GM12875 (cell line): ENCODE measurements around the gene WWOX.

ENCODE experiments used
- H3K4me3 ChIP-seq: one replicate; pipeline ENCODE4 v1.5.1; 2011; ENCODE audit warnings: low read depth, low read length, control low read depth
- TF ChIP-seq, protein P1 (sequence below): IDR thresholded peaks from 2 replicates; pipeline ENCODE4 v1.5.1; 2011; ENCODE audit warnings: low read depth, mild to moderate bottlenecking, control low read depth, inconsistent platforms, low read length, moderate library complexity, borderline replicate concordance; ENCODE audit not compliant: insufficient read depth

WWOX gene

DNA sequence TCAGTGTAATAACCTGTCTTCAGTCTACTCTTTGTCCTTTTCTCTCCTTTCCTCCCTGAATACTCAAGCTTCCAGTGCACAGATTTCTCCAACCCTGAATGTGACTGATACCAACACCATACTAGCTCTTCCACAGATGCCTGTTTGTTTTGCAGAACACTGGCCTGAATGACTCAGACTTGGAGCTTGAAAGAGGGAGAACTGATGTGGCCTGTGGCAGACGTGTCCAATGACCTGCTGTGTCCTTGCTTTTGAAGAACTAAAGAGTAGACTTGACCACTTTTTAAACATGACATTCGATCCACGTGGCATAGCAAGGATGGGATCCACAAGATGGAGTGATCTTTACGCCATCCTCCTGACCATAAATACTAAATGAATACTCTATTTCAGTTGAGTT, 361.0 kb downstream of the WWOX start:
- H3K4me3 ChIP-seq: no peak overlapping the region
- TF ChIP-seq, protein P1, sequence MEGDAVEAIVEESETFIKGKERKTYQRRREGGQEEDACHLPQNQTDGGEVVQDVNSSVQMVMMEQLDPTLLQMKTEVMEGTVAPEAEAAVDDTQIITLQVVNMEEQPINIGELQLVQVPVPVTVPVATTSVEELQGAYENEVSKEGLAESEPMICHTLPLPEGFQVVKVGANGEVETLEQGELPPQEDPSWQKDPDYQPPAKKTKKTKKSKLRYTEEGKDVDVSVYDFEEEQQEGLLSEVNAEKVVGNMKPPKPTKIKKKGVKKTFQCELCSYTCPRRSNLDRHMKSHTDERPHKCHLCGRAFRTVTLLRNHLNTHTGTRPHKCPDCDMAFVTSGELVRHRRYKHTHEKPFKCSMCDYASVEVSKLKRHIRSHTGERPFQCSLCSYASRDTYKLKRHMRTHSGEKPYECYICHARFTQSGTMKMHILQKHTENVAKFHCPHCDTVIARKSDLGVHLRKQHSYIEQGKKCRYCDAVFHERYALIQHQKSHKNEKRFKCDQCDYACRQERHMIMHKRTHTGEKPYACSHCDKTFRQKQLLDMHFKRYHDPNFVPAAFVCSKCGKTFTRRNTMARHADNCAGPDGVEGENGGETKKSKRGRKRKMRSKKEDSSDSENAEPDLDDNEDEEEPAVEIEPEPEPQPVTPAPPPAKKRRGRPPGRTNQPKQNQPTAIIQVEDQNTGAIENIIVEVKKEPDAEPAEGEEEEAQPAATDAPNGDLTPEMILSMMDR: no peak

DNA sequence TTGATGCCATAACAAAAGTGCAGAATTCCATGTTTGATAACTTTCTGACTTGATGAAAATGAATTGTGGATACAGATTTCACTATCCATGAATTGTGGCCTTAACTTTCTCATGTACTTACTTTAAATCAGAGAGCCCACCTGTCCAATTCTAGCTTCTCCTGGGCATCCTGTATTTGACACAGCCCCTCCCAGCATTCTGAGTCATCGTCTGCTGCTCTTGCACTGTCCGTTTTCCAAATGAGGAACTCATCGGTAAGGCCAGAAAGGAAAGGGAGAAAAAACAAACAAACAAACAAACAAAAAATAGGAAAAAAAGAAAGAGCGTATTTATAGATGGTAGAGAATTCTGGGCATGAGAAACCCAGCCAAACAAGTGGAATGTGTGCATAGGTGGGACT, 361.6 kb downstream of the WWOX start:
- H3K4me3 ChIP-seq: no peak overlapping the region
- TF ChIP-seq, protein P1: no peak

DNA sequence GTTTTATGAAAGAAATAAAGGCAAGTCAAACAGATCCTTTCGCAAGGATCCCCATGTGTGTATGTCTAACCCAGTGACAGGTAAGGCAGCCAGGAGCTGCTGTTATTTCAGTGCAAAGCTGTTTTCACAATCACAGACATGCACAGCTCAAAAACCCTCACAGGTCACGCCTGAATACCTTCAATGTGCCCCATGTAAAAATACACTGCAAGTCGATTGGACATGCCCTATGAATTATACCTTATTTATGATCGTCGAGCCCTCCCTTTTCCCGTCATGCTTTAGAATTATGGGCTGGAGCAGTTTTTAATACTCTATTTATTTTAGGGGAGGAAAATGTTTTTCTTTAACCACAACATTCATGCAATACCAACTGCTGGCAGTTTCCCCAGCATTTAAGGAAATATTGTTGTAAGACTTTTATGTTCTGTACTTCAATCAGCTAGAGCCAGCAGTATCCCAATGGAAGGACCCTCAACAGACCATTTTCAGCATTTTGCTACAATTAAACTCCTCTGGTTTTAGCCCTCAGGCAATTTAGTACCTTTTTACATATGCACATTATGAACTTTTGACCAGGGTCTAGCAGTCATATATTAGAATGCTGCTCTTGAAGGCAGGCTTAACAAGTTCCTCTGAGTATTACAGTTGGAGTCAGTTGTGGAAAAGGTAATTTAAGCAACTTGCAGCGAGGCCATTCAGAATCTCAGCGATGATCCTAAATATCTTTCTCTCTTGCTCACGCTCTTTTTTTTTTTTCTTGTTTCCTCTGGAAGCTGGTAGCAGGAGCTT, 362.2 kb downstream of the WWOX start:
- TF ChIP-seq, protein P1: no peak
- H3K4me3 ChIP-seq: no peak overlapping the region

DNA sequence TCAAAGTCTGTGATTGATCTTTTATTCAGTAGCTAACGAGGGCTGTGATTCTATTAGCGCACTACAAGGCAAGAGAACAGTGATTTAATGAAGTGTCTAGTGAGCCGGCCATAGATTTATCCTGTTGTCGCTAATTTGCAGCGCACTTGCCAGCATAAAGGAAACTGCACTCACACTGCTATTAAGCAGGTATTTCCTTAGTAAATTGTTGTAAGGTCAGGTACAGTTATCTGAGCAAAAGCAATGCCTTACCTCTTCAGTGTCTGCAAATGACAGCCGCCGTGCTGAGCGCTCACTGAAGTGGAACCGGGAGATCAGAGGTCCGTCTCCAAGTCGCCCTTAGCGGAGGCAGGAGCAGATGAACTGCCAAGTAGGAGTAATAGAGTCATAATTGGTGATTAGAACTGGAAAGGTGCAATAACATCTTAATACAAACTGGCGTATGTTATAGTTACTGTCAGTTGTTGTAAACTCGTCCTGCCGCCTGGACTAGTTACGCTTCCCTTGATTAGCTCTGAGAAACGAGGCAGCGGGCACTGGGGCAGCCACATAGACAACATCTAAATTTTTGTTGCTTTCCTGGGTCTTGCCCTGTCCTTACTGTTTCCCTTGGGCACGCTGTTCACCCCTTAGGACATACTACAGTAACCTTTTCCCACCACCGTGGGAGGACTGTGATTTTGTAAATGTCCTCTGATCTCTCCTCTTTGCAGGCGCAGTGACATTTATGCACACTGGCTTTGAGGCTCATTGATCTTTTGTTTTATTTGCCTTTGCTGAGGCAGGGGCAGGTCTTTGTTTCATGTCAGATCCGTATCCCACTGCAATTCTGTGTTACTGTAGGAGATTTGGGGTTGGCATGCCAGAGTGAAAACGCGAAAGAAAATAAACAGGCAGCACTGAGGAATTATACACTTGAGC, 363.1 kb downstream of the WWOX start:
- TF ChIP-seq, protein P1: no peak
- no peak overlapping the region for H3K4me3 ChIP-seq

DNA sequence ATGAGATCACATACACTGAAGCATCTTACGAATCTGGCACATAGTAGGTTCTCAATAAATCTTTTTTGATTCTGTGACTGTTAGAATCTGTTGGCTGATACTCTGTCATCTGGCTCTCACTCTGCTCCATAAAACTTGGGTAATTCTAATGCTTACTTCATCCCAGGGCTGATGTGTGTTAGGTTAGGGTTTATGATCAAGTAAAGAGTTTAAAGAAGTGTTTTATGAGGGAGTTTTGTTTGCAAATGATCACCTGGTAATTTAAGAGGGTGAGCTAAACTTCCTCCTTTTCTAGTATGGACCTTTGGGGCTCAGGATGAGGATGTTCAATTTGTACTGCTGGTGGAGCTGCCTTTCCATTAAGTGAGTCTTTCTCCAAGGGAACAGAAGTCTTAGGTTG, 364.1 kb downstream of the WWOX start:
- no peak overlapping the region for H3K4me3 ChIP-seq
- TF ChIP-seq, protein P1: no peak

DNA sequence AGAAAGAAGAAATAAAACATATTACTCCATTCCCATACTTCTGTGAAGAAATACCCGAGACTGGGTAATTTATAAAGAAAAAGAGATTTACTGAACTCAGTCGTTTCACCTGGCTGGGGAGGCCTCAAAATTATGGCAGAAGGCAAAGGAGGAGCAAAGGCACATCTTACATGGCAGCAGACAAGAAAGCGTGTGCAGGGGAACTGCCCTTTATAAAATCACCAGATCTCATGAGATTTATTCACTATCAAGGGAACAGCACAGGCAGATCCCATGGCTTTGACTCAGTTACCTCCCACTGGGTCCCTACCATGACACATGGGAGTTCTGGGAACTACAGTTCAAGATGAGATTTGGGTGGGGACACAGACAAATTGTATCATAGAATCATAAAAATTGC, 365.4 kb downstream of the WWOX start:
- TF ChIP-seq, protein P1: no peak
- no peak overlapping the region for H3K4me3 ChIP-seq
